HG03565 (cell line): Measurements from ENCODE around the gene FCHO2.
"Not testable (repeated sequence)": the region's sequence is repeated elsewhere in the genome, so short reads cannot be mapped to it uniquely, and the experiment has no call there.

Experiments
- ATAC-seq: cut with Tn5 transposase; IDR thresholded peaks from one replicate; pipeline ENCODE4 v1.9.1; 2021; ENCODE audit warnings: mild to moderate bottlenecking, moderate library complexity; ENCODE audit not compliant: unreplicated experiment

Gene FCHO2, protein sequence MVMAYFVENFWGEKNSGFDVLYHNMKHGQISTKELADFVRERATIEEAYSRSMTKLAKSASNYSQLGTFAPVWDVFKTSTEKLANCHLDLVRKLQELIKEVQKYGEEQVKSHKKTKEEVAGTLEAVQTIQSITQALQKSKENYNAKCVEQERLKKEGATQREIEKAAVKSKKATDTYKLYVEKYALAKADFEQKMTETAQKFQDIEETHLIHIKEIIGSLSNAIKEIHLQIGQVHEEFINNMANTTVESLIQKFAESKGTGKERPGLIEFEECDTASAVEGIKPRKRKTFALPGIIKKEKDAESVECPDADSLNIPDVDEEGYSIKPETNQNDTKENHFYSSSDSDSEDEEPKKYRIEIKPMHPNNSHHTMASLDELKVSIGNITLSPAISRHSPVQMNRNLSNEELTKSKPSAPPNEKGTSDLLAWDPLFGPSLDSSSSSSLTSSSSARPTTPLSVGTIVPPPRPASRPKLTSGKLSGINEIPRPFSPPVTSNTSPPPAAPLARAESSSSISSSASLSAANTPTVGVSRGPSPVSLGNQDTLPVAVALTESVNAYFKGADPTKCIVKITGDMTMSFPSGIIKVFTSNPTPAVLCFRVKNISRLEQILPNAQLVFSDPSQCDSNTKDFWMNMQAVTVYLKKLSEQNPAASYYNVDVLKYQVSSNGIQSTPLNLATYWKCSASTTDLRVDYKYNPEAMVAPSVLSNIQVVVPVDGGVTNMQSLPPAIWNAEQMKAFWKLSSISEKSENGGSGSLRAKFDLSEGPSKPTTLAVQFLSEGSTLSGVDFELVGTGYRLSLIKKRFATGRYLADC

DNA sequence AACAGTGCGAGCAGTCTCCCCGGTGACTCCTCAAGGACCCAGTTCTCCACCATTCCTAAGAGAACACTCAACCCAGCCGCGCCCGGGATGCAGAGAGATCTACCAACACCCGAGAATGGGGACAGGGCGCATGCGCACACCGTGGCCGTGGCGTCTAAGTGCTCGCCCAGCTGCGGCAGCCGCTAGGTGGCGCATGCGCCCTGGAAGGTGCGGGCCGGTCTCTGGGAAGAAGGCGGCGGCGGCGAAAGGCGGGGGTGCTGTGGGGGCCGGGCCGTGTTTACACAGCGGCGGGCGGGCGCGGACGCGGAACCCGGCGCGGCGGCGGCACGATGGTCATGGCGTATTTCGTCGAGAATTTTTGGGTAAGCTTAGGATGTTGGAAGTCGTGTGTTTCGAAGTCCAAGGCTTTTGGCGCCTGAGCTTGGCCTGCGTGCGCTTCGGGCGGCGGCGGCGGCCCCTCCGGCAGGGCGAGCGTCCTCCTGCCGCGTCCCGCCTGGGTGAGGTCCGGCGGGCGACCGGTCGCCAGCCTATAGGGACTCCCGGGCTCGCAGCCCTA is at the start of gene FCHO2:
TSS of gene FCHO2 (plus strand) at position 274 of the 556 bp plus-strand sequence. CDS start at position 330, 56 bp downstream.
- peak; percentile 85 for ATAC-seq

DNA sequence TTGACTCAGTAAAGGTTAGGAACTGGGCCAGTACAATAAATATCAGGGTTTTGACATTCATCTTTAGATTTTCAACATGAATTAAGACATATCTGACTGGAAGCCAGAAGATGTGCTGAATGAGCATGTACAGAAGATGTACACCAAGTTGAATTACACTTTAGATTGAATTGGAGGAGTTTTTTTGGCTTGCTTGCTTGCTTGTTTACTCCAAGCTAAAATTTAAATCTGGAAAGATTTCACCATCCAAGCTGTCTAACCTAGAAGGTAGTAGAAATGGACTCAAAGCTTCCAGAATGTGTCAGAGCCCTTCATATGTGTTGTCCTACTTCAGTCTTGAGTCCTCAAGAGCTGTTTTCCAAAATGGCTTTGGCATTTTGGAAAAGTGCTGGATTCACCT is 49.0 kb upstream of the FCHO2 start:
- no peak for ATAC-seq

DNA sequence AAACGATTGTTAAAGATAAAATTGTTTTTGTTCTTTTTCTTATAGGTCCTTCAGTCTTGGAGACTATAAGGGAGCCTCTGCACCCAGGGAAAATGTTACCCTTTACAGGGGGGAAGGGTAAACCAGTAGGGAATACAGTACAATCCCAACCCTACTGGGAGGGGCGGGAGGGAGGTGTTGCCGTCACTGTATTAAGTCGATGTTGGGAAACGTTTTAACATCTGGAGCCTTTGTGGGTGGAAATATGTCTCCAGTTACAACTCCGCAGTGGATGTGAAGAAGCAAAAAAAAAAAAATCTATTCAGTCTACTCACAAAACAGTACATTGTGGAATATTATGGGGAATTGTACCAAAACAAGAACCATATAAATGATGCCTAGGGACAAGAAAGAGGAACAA is 47.2 kb upstream of the FCHO2 start:
- no peak for ATAC-seq

DNA sequence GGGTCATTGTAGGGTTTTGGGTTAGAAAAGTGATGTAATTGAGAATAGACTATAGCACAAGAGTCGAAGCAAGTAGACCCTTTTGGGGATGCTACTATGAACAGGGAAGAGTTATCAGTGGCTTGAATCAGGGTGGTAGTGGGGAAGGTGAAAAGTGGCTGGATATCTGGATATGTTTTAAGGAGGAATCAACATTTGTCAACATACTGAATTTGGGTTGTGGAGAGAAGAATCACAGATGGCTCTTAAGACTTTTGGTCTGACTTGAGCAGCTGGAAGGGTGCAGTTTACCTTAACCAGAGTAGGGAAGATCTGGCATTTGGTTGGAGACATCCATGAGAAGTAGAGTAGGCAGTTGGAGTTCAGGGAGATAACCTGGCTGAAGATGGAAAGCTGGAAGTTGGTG is 38.5 kb upstream of the FCHO2 start:
- no peak for ATAC-seq

DNA sequence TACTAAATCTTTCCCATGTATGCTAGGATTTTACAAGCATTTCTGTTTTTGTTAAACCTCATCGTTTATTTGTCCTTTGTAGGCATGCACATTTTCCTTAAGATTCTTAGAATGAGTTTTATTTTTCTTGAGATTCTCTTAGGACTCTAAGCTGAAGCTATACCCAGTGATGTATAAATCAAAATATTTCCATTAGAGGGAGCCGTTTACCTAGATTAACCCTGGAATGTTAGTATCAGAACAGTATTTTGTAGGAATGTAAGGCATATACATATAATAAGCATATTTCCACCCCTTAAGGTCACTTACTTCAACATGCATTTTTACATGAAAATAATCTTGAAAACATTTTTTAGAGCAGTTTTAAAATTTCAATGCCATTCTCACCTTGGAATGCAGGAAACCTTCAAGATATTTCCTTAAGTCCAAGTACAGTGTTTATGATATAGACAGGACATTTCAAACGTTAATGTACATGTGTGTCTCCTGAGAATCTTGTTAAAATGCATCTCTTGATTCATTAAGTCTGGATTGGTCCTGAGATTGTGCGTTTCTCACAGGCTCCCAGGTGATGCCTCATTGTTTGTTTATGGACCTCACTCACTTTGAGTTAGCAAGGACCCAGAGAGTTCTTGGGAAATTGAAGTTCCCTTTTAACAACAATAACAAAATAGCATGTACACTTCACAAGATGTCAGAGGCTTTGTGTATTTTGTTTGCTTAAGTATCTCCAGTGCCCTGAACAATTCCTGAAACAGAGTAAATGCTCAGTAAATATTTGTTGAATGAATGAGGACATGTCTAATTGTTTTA is 34.9 kb upstream of the FCHO2 start:
- ATAC-seq, result no peak

DNA sequence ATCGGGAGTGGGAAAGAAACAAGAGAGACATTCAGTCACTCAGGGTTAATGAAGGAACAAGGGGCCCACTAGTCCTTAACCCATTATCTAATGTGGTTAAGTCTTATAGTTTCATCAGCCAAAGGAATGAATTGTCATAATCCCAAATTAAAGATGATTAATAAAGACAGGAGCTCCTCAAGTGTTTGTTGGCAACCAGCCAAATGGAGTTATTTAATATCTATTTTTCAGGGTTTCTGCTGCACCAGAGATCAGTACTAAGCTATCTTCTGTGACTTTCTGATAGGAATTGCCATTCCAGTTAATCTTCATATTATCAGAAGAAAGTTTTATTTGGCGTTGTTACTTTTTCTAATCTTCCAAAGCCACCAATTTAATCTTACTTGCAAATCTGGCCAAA is 34.0 kb upstream of the FCHO2 start:
- no peak for ATAC-seq

DNA sequence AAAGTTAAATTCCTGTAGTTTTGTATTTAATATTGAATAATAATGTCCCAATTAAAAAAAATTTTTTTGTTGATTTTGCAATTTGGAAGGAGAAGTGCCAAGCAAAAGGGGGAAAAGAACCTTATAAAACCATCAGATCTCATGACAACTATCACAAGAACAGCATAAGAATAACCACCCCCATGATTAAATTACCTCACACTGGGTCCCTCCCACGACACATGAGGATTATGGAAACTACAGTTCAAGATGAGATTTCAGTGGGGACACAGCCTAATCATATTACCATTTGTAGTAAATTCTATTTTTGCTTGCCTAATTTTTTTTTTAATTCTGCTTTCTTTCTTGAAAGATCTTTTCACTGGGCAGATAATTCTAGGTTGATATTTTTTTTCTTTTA is 33.4 kb upstream of the FCHO2 start:
- no peak for ATAC-seq

DNA sequence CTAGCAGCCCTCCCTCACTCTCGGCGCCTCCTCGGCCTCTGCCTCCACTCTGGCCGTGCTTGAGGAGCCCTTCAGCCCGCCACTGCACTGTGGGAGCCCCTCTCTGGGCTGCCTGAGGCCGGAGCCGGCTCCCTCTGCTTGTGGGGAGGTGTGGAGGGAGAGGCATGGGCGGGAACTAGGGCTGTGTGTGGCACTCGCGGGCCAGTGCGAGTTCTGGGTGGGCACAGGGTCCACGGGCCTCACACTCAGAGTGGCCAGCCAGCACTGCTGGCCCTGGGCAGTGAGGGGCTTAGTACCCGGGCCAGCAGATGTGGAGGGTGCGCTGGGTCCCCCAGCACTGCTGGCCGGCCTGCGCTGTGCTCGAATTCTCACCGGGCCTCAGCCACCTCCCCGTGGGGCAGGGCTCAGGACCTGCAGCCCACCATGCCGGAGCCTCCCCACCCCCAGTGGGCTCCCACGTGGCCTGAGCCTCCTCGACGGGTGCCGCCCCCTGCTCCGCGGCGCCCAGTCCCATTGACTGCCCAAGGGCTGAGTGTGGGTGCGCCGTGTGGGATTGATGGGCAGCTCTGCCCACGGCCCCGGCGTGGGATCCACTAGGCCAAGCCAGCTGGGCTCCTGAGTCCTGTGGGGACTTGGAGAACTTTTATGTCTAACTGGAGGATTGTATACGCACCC is 30.4 kb upstream of the FCHO2 start:
- ATAC-seq, result no peak

DNA sequence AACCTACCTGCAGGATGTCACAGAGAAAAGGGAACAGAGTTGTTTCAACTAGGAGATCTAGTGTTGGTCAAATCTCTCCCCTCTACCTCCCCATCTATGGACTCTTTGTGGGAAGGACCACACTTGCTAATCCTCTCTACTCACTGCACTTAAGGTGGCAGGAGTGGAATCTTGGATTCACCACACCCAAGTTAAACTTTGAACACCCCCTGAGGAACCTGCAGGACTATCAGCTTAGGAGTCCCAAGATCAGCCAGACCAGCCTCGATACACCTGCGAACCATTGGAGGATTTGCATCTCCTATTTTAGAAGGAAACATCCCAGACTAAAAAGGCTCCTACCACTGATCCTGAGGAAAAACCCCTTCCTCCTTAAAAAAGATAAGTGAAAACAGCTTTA is 23.2 kb upstream of the FCHO2 start:
- ATAC-seq, result not testable (repeated sequence)

DNA sequence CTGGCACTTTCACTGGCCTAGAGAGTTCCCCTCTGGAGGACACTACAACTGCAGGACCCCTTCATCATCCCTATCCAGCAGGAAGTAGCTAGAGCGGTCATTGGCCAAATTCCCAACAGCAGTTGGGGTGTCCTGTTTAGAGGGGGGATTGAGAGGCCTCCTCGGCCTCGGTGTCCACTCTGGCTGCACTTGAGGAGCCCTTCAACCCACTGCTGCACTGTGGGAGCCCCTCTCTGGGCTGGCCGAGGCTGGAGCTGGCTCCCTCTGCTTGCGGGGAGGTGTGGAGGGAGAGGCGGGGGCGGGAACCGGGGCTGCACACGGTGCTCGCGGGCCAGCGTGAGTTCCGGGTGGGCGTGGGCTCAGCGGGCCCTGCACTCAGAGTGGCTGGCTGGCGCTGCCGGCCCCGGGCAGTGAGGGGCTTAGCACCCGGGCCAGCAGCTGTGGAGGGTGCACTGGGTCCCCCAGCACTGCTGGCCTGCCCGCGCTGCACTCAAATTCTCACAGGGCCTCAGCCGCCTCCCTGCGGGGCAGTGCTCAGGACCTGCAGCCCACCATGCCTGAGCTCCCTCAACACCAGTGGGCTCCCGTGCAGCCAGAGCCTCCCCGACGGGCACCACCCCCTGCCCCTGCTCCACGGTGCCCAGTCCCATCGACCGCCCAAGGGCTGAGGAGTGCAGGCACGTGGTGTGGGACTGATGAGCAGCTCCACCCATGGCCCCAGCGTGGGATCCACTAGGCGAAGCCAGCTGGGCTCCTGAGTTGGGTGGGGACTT is 20.7 kb upstream of the FCHO2 start:
- not testable (repeated sequence) for ATAC-seq

DNA sequence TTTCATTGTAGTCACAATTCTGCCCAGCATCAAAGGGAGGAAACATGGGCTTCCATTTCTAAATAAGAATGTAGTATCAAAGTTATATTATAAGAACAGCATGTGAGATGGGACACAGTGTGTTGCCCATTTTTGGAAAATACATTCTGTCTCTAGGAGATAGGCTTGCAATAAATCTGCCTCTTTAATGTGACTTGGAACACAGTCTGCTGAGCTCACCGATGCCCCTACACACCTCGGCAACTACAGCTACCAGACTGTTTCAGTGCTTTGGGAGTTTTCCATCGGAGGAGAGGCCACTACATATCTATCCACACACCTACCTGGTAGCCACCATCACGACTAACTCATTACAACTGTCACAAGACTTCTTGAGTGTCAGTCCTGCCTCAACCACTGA is 18.9 kb upstream of the FCHO2 start:
- no peak for ATAC-seq

DNA sequence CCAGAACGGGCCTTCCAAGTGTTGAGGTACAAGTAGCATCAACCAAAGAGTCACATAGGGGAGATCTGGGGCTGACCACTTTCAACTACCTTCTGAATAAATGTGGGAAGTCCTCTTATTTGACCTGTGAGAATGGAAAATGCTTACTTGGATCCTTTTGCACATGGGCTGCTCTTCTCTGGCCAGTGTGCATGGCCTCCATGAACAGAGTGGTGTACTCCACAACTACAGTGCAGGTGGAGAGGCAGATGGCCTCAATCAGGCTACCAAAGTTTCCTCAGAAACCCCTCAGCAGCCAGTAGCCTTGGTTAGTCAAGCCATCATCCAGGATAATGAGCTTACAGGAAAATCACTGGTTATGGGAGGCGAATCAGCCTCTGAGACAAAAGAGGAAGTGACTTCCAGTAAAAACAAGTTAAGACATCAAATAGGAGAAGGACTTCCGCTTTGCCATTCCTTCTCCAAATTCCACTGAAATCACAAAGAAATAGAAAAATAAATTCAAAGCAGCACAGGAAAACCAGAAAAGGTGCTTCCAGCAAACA is 18.3 kb upstream of the FCHO2 start:
- no peak for ATAC-seq

DNA sequence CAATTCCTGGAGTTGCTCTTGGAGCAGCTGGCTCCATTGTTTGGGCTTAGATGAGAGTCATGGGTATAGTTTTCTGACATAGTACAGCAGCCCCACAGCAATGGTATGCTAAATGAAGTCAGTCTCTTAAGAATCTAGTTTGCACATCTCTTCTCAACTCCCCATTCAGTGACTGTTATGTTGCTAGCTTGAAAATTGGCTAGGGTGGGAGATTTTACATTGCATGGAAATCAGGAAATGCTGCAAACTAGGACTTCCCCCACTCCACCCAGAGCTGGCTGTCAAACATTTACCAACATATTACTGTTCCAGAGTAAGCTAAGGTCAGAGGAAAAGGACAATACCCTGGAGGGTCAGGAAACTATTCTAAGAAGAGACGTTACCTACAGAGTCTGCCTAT is 17.6 kb upstream of the FCHO2 start:
- ATAC-seq, result no peak

DNA sequence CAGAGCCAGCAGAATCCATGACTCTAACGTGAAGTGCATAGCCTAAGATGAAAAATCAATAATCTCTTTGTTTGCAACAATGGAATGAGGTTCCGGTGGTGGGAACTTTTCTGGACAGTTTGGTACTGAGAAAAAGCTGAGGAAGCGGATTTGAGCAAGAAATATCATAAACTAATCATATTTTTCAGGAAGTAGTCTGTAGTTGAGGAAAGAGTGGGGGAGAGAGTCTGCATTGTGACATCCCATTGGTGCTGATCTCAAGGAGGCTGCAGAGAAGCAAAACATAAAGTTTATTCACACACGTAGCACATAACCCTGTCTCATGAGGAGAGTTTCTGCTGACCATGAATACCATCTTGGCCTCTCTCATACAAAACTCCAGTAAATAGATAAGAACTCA is 15.8 kb upstream of the FCHO2 start:
- no peak for ATAC-seq

DNA sequence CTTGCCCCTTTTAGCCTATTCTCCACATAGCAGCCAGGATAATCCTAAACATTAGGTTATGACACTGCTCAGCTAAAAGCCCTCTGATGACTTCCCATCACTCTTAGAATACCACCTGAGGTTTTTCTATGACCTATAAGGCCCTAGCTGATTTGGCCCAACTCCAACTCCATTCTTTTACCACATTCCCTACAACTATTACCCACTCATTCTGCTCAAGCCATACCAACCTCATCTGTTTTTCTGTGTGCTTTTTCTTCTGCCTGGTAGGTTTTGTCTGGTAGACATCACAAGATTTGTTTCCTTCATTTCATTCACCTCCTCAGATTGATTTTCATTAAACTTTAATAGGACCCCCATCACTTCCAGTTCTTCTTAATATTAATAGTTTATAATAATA is 12.5 kb upstream of the FCHO2 start:
- no peak for ATAC-seq

DNA sequence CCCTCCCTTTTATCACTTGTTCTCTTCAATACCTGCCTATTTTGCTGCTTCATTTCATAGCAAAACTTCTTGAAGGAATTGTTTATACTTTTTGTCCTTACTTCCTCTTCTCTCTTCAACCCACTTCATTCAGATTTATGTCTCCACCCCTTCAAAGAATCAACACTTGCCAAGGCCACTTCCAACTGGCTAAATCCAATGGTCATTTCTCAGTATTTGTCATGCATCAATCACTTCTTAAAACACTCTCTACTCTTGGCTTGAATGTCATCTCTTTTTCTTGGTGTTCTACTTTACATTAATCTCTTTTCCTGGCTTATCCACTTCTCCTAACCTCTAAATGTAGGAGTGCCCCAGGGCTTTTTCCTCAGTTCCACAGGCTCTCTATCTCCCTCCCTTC is 8.3 kb upstream of the FCHO2 start:
- ATAC-seq, result no peak

DNA sequence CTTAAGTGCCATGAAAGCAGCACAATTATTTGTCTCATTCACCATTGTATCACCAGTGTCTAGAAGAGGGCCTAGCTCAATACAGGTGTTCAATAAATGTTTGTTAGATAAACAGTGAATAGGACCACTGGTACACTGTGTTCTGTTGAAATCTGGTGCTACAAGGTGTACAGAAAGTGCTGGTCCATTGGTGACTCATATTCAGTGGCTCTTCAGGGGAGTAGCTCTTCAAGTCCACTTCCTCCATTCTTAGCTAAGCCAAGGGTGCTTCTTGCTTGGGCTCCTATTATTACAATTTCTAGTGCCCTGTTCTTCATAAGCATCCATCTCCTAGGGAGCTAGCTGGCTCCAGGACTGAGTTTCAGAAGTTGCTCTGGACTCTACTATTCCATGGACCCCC is 6.4 kb upstream of the FCHO2 start:
- ATAC-seq, result no peak

DNA sequence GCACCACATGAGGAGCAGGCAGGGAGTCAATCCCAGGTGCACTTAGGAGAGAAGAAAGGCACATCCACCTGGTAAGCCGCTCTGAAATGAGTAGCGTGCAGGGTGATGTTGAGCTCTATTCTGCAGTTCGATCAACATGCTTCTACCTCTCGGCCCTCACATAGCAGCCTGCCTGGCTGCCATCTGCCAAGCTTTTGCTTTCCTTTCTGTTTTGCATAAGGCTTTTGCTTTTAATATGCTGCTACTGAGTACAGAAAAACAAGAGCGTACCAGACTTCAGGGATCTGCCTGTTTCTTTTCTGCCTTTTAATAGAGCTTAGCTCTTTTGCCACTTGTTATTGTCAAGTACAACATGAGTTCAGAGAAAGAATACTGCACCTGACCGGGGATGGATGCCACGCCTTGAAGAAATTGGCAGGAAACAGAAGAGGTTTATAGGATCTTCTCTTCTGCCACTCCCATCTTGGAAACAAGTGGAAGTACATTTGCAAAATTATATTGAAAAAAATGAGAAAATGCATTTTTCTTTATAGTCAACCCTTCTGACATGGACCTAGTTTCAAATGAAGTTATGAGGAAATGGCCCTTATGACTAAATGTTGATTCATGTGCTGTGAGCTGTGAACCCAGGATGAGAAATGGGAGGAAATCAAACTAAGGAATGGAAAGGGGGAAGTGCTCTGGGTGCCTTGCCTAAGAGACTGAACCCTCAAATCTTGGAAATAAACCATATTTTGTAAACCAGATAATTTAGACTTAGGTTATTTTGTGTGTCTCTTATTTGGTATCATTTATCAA is 4.0 kb upstream of the FCHO2 start:
- ATAC-seq, result no peak

DNA sequence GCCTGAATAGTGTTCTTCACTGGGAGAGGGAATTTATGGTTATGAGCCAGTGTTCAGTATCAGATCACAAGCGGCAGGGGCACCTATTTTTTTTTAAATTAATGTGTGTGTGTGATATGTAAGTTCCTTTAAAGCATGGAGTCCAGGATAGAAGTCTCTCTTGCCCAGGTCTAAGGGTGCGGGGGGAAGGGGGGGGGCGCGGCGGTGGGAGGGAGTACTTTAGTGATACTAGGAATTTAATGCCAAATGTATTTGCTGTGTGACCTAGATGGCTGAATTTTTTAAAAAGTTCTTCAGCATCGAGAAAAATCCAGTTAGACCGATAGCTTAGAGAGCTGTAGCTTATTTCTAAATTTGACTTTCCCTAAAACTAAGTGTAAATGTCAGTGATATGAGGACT is 1.5 kb upstream of the FCHO2 start:
- no peak for ATAC-seq
